Endothelial cell of hepatic sinusoid (primary cell): ENCODE data around the gene ZNF397.

Experiments used
- in situ Hi-C: cut with HindIII; loops from 2 replicates; pipeline ENCODE4 v1.10.0; 2017; ENCODE audit warnings: low sequenced_read_pairs

ZNF397 gene

GRCh38 chr18:35290094-35290735, 49.4 kb downstream of the ZNF397 start, which contains the start of gene ZSCAN30:
ZSCAN30 (minus strand) TSS chr18:35290229; CDS start chr18:35264352, 25,877 bp downstream.
- in situ Hi-C loops = no loop called here

DNA sequence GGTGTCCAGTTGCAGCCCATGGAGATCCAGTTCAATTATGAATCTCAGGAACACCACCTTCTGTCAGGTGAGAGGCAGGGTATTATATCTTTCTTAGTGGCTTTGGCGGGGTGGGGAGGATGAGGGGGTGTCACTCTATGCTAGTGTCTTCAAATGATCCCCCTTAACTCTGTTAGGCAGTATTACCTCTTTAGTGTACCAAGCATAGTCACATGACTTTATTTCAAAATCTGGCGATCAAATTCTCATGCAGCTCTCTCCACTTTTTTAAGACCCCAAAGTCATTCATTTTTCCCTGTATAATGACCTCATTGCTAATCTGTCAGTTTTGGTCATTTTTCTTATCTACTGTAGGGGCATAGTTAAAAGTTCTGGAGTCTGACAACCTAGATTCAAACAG, 50.3 kb downstream of the ZNF397 start:
- in situ Hi-C loops = no loop called here

DNA sequence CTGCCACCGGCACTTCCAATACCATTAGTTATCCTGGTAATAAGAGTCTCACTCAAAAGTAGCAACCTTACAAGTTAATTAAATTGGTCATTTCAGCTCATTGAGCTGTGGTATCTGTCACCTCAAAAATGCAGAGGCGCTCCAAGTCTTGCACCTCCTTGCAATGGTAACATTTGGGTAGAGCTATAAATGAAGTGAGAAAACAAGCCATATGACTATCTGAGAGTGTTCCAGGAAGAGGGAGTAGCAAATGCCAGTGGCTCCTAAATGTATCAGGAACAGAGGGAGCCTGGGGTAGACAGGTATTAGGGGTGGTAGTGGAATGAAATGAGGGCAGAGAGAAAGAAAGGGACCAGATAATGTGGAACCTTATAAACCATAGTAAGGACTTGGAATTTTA, 55.2 kb downstream of the ZNF397 start:
- in situ Hi-C loops = no loop called here

- in situ Hi-C loops = no loop called here
Measured at GRCh38 chr18:35303610-35304009, 62.8 kb downstream of the ZNF397 start.

GRCh38 chr18:35306588-35307250, 65.9 kb downstream of the ZNF397 start:
- in situ Hi-C loops = no loop called here
